ENCODE data around the gene TTBK2.
"Not testable (repeated sequence)": the region's sequence is repeated elsewhere in the genome, so short reads cannot be mapped to it uniquely, and the experiment has no call there.

TTBK2 gene

GRCh38 chr15:42796955-42797782 lies 123.4 kb downstream of the TTBK2 start:
- no peaks in the 10 kb centered on the region for H3K9me3 ChIP-seq (ENCODE audit: control insufficient read depth, insufficient read depth, low read length)
- H3K4me1 ChIP-seq (ENCODE audit: control insufficient read depth, insufficient read depth, low read length), result no peaks in the 10 kb centered on the region
- no peak overlapping the region for H3K27ac ChIP-seq (ENCODE audit: low read depth, low read length)
- H3K36me3 ChIP-seq (ENCODE audit: control insufficient read depth, insufficient read depth, low read length), result peaks cover 10% of the 10 kb centered on the region; the same call in 1 of the 2 replicates
- H3K4me3 ChIP-seq (ENCODE audit: low read depth, low read length), result no peak overlapping the region
- H3K27me3 ChIP-seq (ENCODE audit: control insufficient read depth, insufficient read depth, low read length), result no peaks in the 10 kb centered on the region
- H3K9ac ChIP-seq (ENCODE audit: low read depth, low read length), result no peak overlapping the region

- H3K9ac ChIP-seq (ENCODE audit: low read depth, low read length), result no peak overlapping the region
- no peak overlapping the region for H3K27ac ChIP-seq (ENCODE audit: low read depth, low read length)
- no peaks in the 10 kb centered on the region for H3K27me3 ChIP-seq (ENCODE audit: control insufficient read depth, insufficient read depth, low read length)
- no peak overlapping the region for H3K4me3 ChIP-seq (ENCODE audit: low read depth, low read length)
- no peaks in the 10 kb centered on the region for H3K4me1 ChIP-seq (ENCODE audit: control insufficient read depth, insufficient read depth, low read length)
- H3K9me3 ChIP-seq (ENCODE audit: control insufficient read depth, insufficient read depth, low read length), result no peaks in the 10 kb centered on the region
- H3K36me3 ChIP-seq (ENCODE audit: control insufficient read depth, insufficient read depth, low read length), result no peaks in the 10 kb centered on the region
These were observed 131.9 kb downstream of the TTBK2 start for GRCh38 chr15:42788725-42789124.

- Histone ChIP-seq H3K27ac (ENCODE audit: low read depth, low read length) (no peak overlapping the region), H3K4me1 (ENCODE audit: control insufficient read depth, insufficient read depth, low read length) (no peaks in the 10 kb centered on the region), H3K4me3 (ENCODE audit: low read depth, low read length) (no peak overlapping the region), H3K36me3 (ENCODE audit: control insufficient read depth, insufficient read depth, low read length) (peaks cover 10% of the 10 kb centered on the region), H3K9ac (ENCODE audit: low read depth, low read length) (no peak overlapping the region), H3K27me3 (ENCODE audit: control insufficient read depth, insufficient read depth, low read length) (no peaks in the 10 kb centered on the region), H3K9me3 (ENCODE audit: control insufficient read depth, insufficient read depth, low read length) (no peaks in the 10 kb centered on the region)
These were observed 133.6 kb downstream of the TTBK2 start for GRCh38 chr15:42786978-42787377.

- H3K4me1 ChIP-seq (ENCODE audit: control insufficient read depth, insufficient read depth, low read length), result no peaks in the 10 kb centered on the region
- peaks cover 13% of the 10 kb centered on the region for H3K36me3 ChIP-seq (ENCODE audit: control insufficient read depth, insufficient read depth, low read length)
- no peaks in the 10 kb centered on the region for H3K27me3 ChIP-seq (ENCODE audit: control insufficient read depth, insufficient read depth, low read length)
- H3K4me3 ChIP-seq (ENCODE audit: low read depth, low read length), result no peak overlapping the region
- no peaks in the 10 kb centered on the region for H3K9me3 ChIP-seq (ENCODE audit: control insufficient read depth, insufficient read depth, low read length)
- no peak overlapping the region for H3K9ac ChIP-seq (ENCODE audit: low read depth, low read length)
- H3K27ac ChIP-seq (ENCODE audit: low read depth, low read length), result no peak overlapping the region
These were observed 135.0 kb downstream of the TTBK2 start for GRCh38 chr15:42785569-42785968.

- no peaks in the 10 kb centered on the region for H3K9me3 ChIP-seq (ENCODE audit: control insufficient read depth, insufficient read depth, low read length)
- no peak overlapping the region for H3K4me3 ChIP-seq (ENCODE audit: low read depth, low read length)
- no peaks in the 10 kb centered on the region for H3K27me3 ChIP-seq (ENCODE audit: control insufficient read depth, insufficient read depth, low read length)
- H3K9ac ChIP-seq (ENCODE audit: low read depth, low read length), result no peak overlapping the region
- H3K36me3 ChIP-seq (ENCODE audit: control insufficient read depth, insufficient read depth, low read length), result peaks cover 13% of the 10 kb centered on the region
- H3K4me1 ChIP-seq (ENCODE audit: control insufficient read depth, insufficient read depth, low read length), result no peaks in the 10 kb centered on the region
- H3K27ac ChIP-seq (ENCODE audit: low read depth, low read length), result no peak overlapping the region
These were observed 135.9 kb downstream of the TTBK2 start for GRCh38 chr15:42784705-42785104.

- H3K36me3 ChIP-seq (ENCODE audit: control insufficient read depth, insufficient read depth, low read length), result peaks cover 13% of the 10 kb centered on the region
- H3K9ac ChIP-seq (ENCODE audit: low read depth, low read length), result no peak overlapping the region
- no peaks in the 10 kb centered on the region for H3K27me3 ChIP-seq (ENCODE audit: control insufficient read depth, insufficient read depth, low read length)
- H3K9me3 ChIP-seq (ENCODE audit: control insufficient read depth, insufficient read depth, low read length), result no peaks in the 10 kb centered on the region
- H3K27ac ChIP-seq (ENCODE audit: low read depth, low read length), result no peak overlapping the region
- no peaks in the 10 kb centered on the region for H3K4me1 ChIP-seq (ENCODE audit: control insufficient read depth, insufficient read depth, low read length)
- no peak overlapping the region for H3K4me3 ChIP-seq (ENCODE audit: low read depth, low read length)
These were observed 137.9 kb downstream of the TTBK2 start for GRCh38 chr15:42782716-42783115.

- Histone ChIP-seq H3K4me1 (ENCODE audit: control insufficient read depth, insufficient read depth, low read length) (no peaks in the 10 kb centered on the region), H3K9me3 (ENCODE audit: control insufficient read depth, insufficient read depth, low read length) (no peaks in the 10 kb centered on the region), H3K27me3 (ENCODE audit: control insufficient read depth, insufficient read depth, low read length) (no peaks in the 10 kb centered on the region), H3K27ac (ENCODE audit: low read depth, low read length) (no peak overlapping the region), H3K9ac (ENCODE audit: low read depth, low read length) (no peak overlapping the region), H3K4me3 (ENCODE audit: low read depth, low read length) (no peak overlapping the region), H3K36me3 (ENCODE audit: control insufficient read depth, insufficient read depth, low read length) (peaks cover 26% of the 10 kb centered on the region; the same call in 1 of the 2 replicates)
These were observed 145.2 kb downstream of the TTBK2 start for GRCh38 chr15:42775416-42775815.

GRCh38 chr15:42772901-42773300 lies 147.7 kb downstream of the TTBK2 start:
- Histone ChIP-seq H3K27me3 (ENCODE audit: control insufficient read depth, insufficient read depth, low read length) (no peaks in the 10 kb centered on the region), H3K9me3 (ENCODE audit: control insufficient read depth, insufficient read depth, low read length) (no peaks in the 10 kb centered on the region), H3K9ac (ENCODE audit: low read depth, low read length) (no peak overlapping the region), H3K4me1 (ENCODE audit: control insufficient read depth, insufficient read depth, low read length) (no peaks in the 10 kb centered on the region), H3K36me3 (ENCODE audit: control insufficient read depth, insufficient read depth, low read length) (peaks cover 26% of the 10 kb centered on the region; the same call in 1 of the 2 replicates), H3K4me3 (ENCODE audit: low read depth, low read length) (no peak overlapping the region), H3K27ac (ENCODE audit: low read depth, low read length) (no peak overlapping the region)

- Histone ChIP-seq H3K27ac (ENCODE audit: low read depth, low read length) (no peak overlapping the region), H3K9me3 (ENCODE audit: control insufficient read depth, insufficient read depth, low read length) (no peaks in the 10 kb centered on the region), H3K9ac (ENCODE audit: low read depth, low read length) (no peak overlapping the region), H3K4me1 (ENCODE audit: control insufficient read depth, insufficient read depth, low read length) (no peaks in the 10 kb centered on the region), H3K4me3 (ENCODE audit: low read depth, low read length) (no peak overlapping the region), H3K36me3 (ENCODE audit: control insufficient read depth, insufficient read depth, low read length) (peaks cover 26% of the 10 kb centered on the region; the same call in 1 of the 2 replicates), H3K27me3 (ENCODE audit: control insufficient read depth, insufficient read depth, low read length) (no peaks in the 10 kb centered on the region)
These were observed 148.4 kb downstream of the TTBK2 start for GRCh38 chr15:42772144-42772543.

GRCh38 chr15:42766109-42766508 lies 154.5 kb downstream of the TTBK2 start:
- not testable (repeated sequence) for H3K9ac ChIP-seq (ENCODE audit: low read depth, low read length); H3K4me1 ChIP-seq (ENCODE audit: control insufficient read depth, insufficient read depth, low read length); H3K9me3 ChIP-seq (ENCODE audit: control insufficient read depth, insufficient read depth, low read length); H3K36me3 ChIP-seq (ENCODE audit: control insufficient read depth, insufficient read depth, low read length); H3K27ac ChIP-seq (ENCODE audit: low read depth, low read length); H3K27me3 ChIP-seq (ENCODE audit: control insufficient read depth, insufficient read depth, low read length); H3K4me3 ChIP-seq (ENCODE audit: low read depth, low read length)

- not testable (repeated sequence) for H3K9ac ChIP-seq (ENCODE audit: low read depth, low read length); H3K27me3 ChIP-seq (ENCODE audit: control insufficient read depth, insufficient read depth, low read length)
- H3K27ac ChIP-seq (ENCODE audit: low read depth, low read length), result peak overlapping the region; percentile 46
These were observed 156.3 kb downstream of the TTBK2 start for GRCh38 chr15:42764154-42764731.

More at GRCh38 chr15:42764154-42764731, 156.3 kb downstream of the TTBK2 start:
- H3K4me1 ChIP-seq (ENCODE audit: control insufficient read depth, insufficient read depth, low read length); H3K4me3 ChIP-seq (ENCODE audit: low read depth, low read length); H3K9me3 ChIP-seq (ENCODE audit: control insufficient read depth, insufficient read depth, low read length); H3K36me3 ChIP-seq (ENCODE audit: control insufficient read depth, insufficient read depth, low read length): not testable (repeated sequence)
